HCT116 (cell line): ENCODE data around the gene ZACN.

Experiments used
- CTCF ChIP-seq, 3 experiments: fragments of 200-600 bp in 1 of 3; sonication (generic) in 1 of 3; IDR thresholded peaks in 2 of 3; conservative IDR thresholded peaks in 1 of 3; 2 replicates each; pipeline ENCODE4 v1.5.1; 2012 to 2017; ENCODE audit warnings: low read depth in 2 of 3, low read length in 2 of 3, antibody characterized with exemption in 1 of 3, borderline replicate concordance in 1 of 3, control low read depth in 1 of 3, mild to moderate bottlenecking in 1 of 3, mixed read lengths in 1 of 3, mixed run types in 1 of 3, moderate library complexity in 1 of 3; ENCODE audit not compliant: insufficient read depth in 1 of 3
- POLR2A ChIP-seq: IDR thresholded peaks from 2 replicates; pipeline ENCODE4 v1.7.0; 2011; ENCODE audit warnings: borderline replicate concordance; ENCODE audit not compliant: insufficient read depth, insufficient read length; ENCODE audit errors: extremely low read depth

- TF ChIP-seq CTCF (IDR thresholded peaks at IDR 0.05 in 2 of 3, conservative IDR thresholded peaks at IDR 0.05 in 1 of 3; ENCODE audit: borderline replicate concordance in 1 of 3, insufficient read depth in 1 of 3, low read depth in 2 of 3, low read length in 2 of 3) (no peak), POLR2A (no peak)
Observed at GRCh38 chr17:76094046-76094445, 15.1 kb downstream of the ZACN start.
